ENCODE results near the gene OBSCN.

OBSCN gene

GRCh38 chr1:228373681-228374571 lies 166.1 kb downstream of the OBSCN start:
- DNase-seq = no peak

DNA sequence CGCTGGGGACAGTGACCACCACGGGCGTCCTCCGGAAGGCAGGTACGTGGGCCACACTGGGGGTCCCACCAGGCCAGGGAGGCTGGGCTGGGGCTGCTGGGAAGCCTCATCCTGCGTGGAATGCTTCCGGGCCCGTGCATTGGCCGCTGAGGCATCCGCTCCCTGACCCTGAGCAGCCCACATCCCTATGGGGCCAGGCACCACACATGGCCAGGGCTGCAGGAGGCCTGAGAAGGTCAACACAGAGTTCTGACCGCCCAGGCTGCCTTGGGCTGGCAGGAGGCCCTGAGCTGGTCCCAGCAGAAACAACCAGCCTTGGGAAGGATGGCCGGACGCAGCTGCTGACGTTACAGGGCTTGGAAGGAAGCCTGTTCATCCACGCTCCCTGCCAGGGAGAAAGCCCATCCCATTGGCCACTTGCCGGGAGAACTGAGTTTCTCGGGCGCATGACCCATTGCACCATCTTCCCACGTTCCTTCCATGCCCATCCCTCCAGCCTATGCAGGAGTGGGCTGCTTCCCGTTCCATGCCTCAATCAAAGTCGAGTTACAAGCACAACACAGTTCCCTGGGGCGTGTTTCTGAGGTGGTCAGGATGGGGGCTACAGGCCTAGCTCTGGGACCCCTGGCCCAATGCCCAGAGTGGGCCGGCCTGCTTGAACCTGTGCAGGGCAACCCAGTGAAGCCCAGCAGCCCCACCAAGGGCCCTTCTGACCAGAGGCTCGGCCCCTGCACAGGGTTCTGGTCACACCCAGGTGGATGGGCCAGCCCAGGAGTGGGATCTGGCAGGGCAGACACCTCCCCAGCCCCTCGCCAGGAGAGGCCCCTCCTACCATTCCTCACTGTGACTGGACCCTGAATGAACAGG lies 167.1 kb downstream of the OBSCN start:
- DNase-seq = no peak

DNA sequence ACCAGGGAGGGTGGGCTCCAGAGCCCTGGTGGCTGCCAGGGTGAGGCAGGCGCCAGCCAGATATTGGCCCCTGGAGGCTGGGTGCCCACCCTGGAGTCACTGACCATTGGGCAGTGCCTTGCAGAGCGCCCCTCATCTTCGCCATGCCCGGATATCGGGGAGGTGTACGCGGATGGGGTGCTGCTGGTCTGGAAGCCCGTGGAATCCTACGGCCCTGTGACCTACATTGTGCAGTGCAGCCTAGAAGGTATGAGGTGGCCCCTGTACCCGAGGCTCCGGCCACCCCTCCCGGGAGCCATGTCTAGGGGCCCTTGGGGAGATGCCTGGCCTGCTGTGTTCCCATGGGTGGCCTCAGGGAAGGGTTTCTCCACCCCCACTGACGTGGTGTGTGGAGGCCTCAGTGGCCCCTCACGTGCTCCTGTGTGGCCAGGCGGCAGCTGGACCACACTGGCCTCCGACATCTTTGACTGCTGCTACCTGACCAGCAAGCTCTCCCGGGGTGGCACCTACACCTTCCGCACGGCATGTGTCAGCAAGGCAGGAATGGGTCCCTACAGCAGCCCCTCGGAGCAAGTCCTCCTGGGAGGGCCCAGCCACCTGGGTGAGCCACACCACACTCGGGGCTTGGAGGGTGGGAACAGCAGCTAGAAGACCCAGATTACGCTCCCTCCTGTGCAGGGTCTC lies 167.9 kb downstream of the OBSCN start:
- DNase-seq = no peak

DNA sequence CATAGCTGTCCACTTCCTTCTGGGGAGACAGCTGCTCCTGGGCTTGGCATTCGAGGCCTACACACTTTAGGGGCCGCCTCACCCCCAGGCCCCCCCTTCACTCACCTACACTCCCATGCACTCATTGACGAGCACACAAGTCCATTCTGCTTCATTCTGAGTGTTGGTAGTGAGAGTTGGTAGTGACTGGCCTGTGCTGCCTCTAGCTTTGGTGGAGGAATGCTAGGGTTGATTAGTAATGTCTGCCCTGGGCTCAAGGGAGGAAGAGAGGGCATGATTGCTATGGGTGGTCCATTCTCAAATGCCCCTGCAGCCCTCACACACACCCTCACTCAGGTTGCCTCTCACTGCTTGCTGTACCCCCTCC lies 168.4 kb downstream of the OBSCN start:
- no peak for DNase-seq

DNA sequence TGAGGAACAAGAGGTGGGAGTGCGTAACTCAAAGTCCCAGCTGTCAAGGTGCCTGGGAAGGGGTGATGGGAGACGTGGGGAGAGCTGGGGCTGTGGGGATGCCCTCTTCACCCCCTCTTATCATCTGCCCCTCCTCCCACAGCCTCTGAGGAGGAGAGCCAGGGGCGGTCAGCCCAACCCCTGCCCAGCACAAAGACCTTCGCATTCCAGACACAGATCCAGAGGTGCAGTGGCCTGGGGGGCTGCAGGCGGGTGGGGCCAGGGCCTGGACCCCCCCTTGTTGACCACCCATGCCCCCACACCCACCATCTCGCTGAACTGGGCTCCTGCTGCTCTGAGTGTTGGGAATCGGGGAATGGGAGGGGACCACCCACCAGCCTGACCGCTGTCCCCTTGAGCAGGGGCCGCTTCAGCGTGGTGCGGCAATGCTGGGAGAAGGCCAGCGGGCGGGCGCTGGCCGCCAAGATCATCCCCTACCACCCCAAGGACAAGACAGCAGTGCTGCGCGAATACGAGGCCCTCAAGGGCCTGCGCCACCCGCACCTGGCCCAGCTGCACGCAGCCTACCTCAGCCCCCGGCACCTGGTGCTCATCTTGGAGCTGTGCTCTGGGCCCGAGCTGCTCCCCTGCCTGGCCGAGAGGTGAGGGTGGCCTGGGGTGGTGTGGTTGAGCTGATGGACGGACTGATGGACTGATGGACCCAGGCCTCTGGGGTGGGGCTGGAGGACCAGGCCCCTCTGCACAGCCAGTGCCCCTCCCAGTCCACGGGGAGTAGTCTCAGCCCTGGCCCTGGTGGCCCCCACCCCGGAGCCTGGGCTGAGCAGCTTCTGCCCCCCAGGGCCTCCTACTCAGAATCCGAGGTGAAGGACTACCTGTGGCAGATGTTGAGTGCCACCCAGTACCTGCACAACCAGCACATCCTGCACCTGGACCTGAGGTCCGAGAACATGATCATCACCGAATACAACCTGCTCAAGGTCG lies 169.1 kb downstream of the OBSCN start:
- DNase-seq = no peak

DNA sequence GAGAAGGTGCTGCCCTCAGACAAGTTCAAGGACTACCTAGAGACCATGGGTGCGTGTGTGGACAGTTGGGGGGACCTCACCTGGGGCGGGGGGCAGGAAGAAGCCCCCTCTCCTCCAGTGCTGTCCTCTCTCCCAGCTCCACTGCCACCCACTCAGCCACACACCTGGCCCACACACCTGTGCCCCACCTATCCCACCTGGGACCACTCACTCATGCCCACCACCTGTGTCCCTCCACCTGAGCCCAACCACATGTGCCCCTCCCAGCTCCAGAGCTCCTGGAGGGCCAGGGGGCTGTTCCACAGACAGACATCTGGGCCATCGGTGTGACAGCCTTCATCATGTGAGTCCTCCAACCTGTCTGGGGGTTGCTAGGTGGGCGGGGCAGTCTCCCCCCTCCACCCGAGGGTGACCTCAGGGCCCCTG lies 169.8 kb downstream of the OBSCN start:
- DNase-seq = no peak

DNA sequence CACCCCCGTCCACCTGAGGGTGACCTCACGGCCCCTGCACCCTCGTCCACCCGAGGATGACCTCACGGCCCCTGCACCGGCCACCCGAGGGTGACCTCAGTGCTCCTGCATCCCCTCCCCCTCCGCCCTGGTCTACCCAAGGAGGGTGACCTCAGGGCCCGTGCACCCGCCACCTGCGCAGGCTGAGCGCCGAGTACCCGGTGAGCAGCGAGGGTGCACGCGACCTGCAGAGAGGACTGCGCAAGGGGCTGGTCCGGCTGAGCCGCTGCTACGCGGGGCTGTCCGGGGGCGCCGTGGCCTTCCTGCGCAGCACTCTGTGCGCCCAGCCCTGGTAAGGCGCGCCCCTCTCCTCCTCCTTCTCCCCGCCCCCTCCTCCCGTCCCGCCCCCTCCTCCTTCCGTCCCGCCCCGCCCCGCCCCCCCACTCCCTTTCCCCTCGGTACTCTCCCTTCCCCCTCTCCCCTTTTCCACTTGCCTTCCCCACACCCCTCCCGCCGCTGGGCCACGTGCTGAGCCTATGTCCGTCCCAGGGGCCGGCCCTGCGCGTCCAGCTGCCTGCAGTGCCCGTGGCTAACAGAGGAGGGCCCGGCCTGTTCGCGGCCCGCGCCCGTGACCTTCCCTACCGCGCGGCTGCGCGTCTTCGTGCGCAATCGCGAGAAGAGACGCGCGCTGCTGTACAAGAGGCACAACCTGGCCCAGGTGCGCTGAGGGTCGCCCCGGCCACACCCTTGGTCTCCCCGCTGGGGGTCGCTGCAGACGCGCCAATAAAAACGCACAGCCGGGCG lies 170.4 kb downstream of the OBSCN start:
- peak; percentile 37 for DNase-seq

- no peak for DNase-seq
Observed at GRCh38 chr1:228378873-228379460, 171.1 kb downstream of the OBSCN start.

- DNase-seq = no peak
Observed at GRCh38 chr1:228379666-228380065, 171.8 kb downstream of the OBSCN start.

DNA sequence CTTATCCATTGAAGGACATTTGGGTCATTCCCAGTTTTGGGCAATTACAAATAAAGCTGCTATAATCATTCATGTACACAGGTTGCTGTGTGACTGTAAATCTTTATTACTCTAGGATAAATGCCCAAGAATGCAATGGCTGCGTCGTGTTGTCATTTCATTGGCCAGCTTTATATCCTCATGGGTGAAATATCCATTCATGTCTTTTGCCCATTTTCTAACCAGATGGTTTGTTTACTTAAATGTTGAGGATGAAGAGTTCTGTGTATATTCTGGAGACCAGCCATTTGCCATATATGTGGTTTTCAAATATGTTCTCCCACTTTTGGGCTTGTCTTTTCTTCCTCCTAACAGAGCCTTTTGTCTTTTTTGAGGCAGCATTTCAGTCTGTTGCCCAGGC lies 173.5 kb downstream of the OBSCN start:
- no peak for DNase-seq

DNA sequence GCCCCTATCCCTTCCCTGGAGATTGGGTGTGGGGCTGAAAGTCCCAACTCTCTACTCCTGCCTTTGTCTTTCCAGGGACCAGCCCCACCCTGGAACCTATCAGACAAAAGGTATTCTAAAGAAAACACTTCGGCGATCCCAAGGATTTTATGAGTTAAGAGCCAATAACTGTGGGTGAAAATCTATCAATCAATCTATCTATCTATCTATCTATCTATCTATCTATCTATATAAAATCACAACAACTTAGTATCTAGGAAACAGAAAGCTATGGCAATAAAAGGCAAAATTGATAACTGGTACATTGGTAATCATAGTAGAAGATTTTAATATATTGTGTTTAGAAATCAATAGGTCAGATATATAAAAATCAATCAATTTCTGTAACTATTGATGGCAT lies 175.9 kb downstream of the OBSCN start:
- DNase-seq = no peak

- no peak for DNase-seq
Observed at GRCh38 chr1:228385232-228385631, 177.4 kb downstream of the OBSCN start.

DNA sequence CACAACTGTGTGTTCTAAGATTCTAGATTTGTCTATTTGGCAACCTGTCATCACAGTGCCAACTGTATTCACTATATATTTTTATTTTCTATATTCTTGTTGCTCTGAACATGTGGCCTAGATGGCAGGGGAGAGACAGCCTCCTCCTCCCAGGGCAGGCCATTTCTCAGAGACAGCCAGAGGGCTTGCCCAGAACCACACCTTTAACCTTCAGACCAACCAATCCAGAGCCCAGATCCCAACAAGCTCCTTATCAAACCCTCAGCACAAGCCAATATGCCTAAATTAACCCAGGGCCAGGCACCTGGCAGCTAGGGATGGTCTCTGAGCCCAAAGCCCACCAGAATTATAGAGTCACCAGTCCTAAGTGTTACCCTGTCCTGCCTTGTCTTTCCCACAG lies 179.5 kb downstream of the OBSCN start:
- DNase-seq = no peak

DNA sequence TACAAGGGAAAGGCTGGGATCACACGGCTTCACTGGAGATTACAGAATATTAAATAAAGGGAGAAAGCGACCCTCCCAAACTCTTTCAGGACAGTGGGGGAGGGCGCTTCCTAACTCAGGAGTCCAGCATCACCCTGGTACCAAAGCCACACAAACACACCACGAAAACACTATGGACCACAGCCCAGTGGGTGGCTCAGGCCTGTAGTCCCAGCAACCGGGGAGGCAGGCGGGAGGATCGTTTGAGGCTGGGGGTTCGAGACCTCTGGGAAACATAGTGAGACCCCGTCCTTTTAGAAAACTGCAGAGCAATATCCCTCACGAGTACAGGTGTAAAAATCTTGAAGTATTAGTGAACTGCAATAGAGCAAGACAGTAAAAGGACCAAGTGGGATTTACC lies 182.8 kb downstream of the OBSCN start:
- no peak for DNase-seq

GRCh38 chr1:228391411-228392020 lies 183.7 kb downstream of the OBSCN start:
- DNase-seq = no peak

- no peak for DNase-seq
Observed at GRCh38 chr1:228392111-228392936, 184.5 kb downstream of the OBSCN start.

DNA sequence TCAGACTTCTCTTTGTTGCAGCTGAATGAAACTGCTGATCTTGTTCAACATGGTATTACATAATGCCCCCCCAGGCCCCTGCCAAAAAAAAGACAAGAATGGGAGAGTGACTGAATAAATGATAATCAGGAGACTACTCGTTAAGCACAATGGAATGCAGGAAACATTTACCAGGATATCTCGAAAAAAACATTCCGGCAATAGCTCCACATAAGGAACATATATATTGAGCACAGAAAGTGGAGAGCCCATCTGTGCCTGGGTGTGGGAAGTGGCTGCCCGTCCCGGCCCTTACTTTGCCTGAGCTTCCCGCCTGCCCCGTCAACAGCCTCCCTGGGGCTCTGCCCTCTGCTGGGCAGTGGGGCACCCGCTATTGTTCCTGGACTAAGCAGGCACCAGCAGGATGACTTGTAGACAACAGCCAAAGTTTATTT lies 185.4 kb downstream of the OBSCN start:
- no peak for DNase-seq

- no peak for DNase-seq
Observed at GRCh38 chr1:228393811-228394570, 186.1 kb downstream of the OBSCN start.

Data from NCI-H1092 (cell line).